ENCODE data around the gene NCOR2. TPM values are rescaled to one million over a fixed set of nuclear protein-coding genes. Genes with fewer than 3 reads are reported as not detected.

The NCOR2 gene
- total and polyA plus RNA-seq, 2 donors (not counting 1 experiment from before 2014, with no cell fraction given): 25.9 to 144 TPM

GRCh38 chr12:124529565-124530276 lies 37.7 kb downstream of the NCOR2 start:
- CTCF ChIA-PET: interaction anchor here (0.9 kb wide), 1 partner anchor 13 kb away, joined by 3 read pairs; no protein-coding TSS in a partner anchor
- POLR2A ChIA-PET: no interaction called here
- H3K27me3 Mint-ChIP-seq: no peaks in the 10 kb centered on the region
- ATAC-seq (ENCODE audit: low read depth) (no peak), DNase-seq (no peak)
- no peaks in the 10 kb centered on the region for H3K27me3 ChIP-seq (replicated peaks in 1 of 4; ENCODE audit: control extremely low read depth in 1 of 4, control insufficient read depth in 3 of 4, insufficient read depth in 4 of 4, low read length in 3 of 4)
- peaks cover 51% of the 10 kb centered on the region for H4K20me1 ChIP-seq (ENCODE audit: control insufficient read depth, insufficient read depth, low read length, poor library complexity, severe bottlenecking)
- no peak overlapping the region for H2AFZ ChIP-seq (ENCODE audit: insufficient read depth, low read depth, low read length, poor library complexity, severe bottlenecking)
- H3K79me2 ChIP-seq (ENCODE audit: control insufficient read depth, insufficient read depth, low read length): peaks cover 59% of the 10 kb centered on the region
- no peak overlapping the region for H3K27ac Mint-ChIP-seq
- no peaks in the 10 kb centered on the region for H3K9me3 ChIP-seq (ENCODE audit: control extremely low read depth in 1 of 3, control insufficient read depth in 2 of 3, insufficient read depth in 1 of 3, low read length in 2 of 3)
- no peaks in the 10 kb centered on the region for H3K4me1 ChIP-seq (ENCODE audit: control insufficient read depth in 2 of 2, insufficient read depth in 2 of 2, low read length in 2 of 2)
- H3K4me3 Mint-ChIP-seq: no peak overlapping the region
- peaks cover 9% of the 10 kb centered on the region for H3K4me1 Mint-ChIP-seq
- H3K27ac ChIP-seq (ENCODE audit: low read length in 2 of 2): no peak overlapping the region
- intact Hi-C loops (cut with micrococcal nuclease): no loop called here
- H3K9me3 Mint-ChIP-seq (ENCODE audit: insufficient read depth): no peaks in the 10 kb centered on the region
- H3K4me2 ChIP-seq (replicated peaks; ENCODE audit: low read depth, low read length, poor library complexity, severe bottlenecking): no peak overlapping the region
- no peak overlapping the region for H3K4me3 ChIP-seq (ENCODE audit: control extremely low read depth in 1 of 5, extremely low read depth in 1 of 5, insufficient read depth in 1 of 5, low read depth in 2 of 5, low read length in 4 of 5)
- no peak for TF ChIP-seq EZH2 (IDR thresholded peaks at IDR 0.05; ENCODE audit: borderline replicate concordance, insufficient read depth, low read depth, low read length, poor library complexity, severe bottlenecking)
- TF ChIP-seq CTCF (IDR thresholded peaks at IDR 0.05): no peak
- H3K36me3 ChIP-seq (replicated peaks in 1 of 2; ENCODE audit: control extremely low read depth in 1 of 2, control insufficient read depth in 1 of 2, extremely low read depth in 1 of 2, insufficient read depth in 2 of 2, low read length in 1 of 2): peaks cover 0 to 4% of the 10 kb centered on the region in 2 experiments
- WGBS (ENCODE audit: insufficient coverage): 96% methylated on average over 4 of the region's 6 CpGs
- no peak overlapping the region for H3K9ac ChIP-seq (ENCODE audit: low read length)

- Histone ChIP-seq H3K4me3 (ENCODE audit: control extremely low read depth in 1 of 5, extremely low read depth in 1 of 5, insufficient read depth in 1 of 5, low read depth in 2 of 5, low read length in 4 of 5) (no peak overlapping the region), H3K9ac (ENCODE audit: low read length) (no peak overlapping the region), H3K4me1 (ENCODE audit: control insufficient read depth in 2 of 2, insufficient read depth in 2 of 2, low read length in 2 of 2) (peaks cover 0 to 4% of the 10 kb centered on the region in 2 donors), H3K79me2 (ENCODE audit: control insufficient read depth, insufficient read depth, low read length) (peaks cover 43% of the 10 kb centered on the region), H3K27ac (ENCODE audit: low read length in 2 of 2) (no peak overlapping the region), H3K4me2 (replicated peaks; ENCODE audit: low read depth, low read length, poor library complexity, severe bottlenecking) (no peak overlapping the region), H2AFZ (ENCODE audit: insufficient read depth, low read depth, low read length, poor library complexity, severe bottlenecking) (no peak overlapping the region), H3K9me3 (ENCODE audit: control extremely low read depth in 1 of 3, control insufficient read depth in 2 of 3, insufficient read depth in 1 of 3, low read length in 2 of 3) (no peaks in the 10 kb centered on the region), H3K27me3 (replicated peaks in 1 of 4; ENCODE audit: control extremely low read depth in 1 of 4, control insufficient read depth in 3 of 4, insufficient read depth in 4 of 4, low read length in 3 of 4) (no peaks in the 10 kb centered on the region), H3K36me3 (replicated peaks in 1 of 2; ENCODE audit: control extremely low read depth in 1 of 2, control insufficient read depth in 1 of 2, extremely low read depth in 1 of 2, insufficient read depth in 2 of 2, low read length in 1 of 2) (peaks cover 0 to 4% of the 10 kb centered on the region in 2 experiments), H4K20me1 (ENCODE audit: control insufficient read depth, insufficient read depth, low read length, poor library complexity, severe bottlenecking) (peaks cover 56% of the 10 kb centered on the region)
- no peaks in the 10 kb centered on the region for H3K9me3 Mint-ChIP-seq (ENCODE audit: insufficient read depth)
- ChIA-PET POLR2A (no interaction called here), CTCF (no interaction called here)
- intact Hi-C loops (cut with micrococcal nuclease): no loop called here
- no peak overlapping the region for H3K27ac Mint-ChIP-seq
- no peak for DNase-seq
- no peak for TF ChIP-seq CTCF (IDR thresholded peaks at IDR 0.05)
- TF ChIP-seq EZH2 (IDR thresholded peaks at IDR 0.05; ENCODE audit: borderline replicate concordance, insufficient read depth, low read depth, low read length, poor library complexity, severe bottlenecking): no peak
- no peaks in the 10 kb centered on the region for H3K27me3 Mint-ChIP-seq
- no peak for ATAC-seq (ENCODE audit: low read depth)
- H3K4me1 Mint-ChIP-seq: peaks cover 19% of the 10 kb centered on the region
- H3K4me3 Mint-ChIP-seq: no peak overlapping the region
- WGBS (ENCODE audit: insufficient coverage): 72% methylated on average over 17 of the region's 20 CpGs
Measured at GRCh38 chr12:124527861-124528561, 39.4 kb downstream of the NCOR2 start.

Measured in B cell (primary cell).